ENCODE measurements around the gene SIL1.
"Not testable (repeated sequence)": the region's sequence is repeated elsewhere in the genome, so short reads cannot be mapped to it uniquely, and the experiment has no call there.

SIL1 gene

DNA sequence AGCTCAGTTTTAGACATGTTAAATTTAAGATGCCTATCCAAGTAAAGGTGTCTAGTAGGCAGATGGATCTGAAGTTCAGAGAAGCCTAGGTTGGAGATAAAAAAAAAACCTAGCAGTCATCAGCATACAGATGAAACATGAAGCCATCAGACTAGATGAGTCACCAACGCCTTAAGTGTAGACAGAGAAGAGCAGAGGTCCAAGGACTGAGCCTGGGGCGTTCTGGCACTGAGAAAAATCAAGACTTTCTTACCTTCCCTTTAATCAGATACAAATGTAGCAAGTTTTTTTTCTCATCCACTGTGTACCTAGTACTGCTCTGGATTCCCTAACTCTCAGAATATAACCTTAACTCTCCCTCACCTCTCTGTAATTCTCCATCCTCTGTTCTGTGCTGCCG lies 97.3 kb downstream of the SIL1 start:
- no peak for DNase-seq

GRCh38 chr5:139094154-139095131 lies 103.7 kb downstream of the SIL1 start:
- DNase-seq: no peak

DNA sequence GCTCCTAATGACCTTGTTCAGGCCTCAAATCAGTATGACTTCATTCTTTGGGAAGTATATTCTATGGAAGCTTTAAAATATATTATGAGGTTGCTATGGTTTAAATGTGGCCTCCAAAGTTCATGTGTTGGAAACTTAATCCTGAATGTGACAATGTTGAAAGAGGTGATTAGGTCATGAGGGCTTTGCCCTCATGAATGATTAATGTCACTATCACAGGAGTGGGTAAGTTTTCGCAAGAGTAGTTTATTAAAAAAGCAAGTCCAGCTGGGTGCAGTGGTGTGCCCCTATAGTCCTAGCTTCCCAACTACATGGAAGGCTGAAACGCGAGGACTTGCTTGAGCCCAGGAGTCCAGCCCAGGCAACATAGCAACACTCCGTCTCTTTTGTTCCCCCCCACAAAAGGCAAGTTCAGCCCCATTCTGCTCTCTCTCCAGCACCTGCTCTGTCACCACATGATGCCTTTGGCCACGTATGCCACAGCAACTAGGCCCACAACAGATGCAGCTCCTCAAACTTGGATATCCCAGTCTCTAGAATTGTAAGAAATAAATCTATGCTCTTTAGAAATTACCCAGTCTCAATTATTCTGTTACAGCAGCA lies 105.3 kb downstream of the SIL1 start:
- no peak for DNase-seq

DNA sequence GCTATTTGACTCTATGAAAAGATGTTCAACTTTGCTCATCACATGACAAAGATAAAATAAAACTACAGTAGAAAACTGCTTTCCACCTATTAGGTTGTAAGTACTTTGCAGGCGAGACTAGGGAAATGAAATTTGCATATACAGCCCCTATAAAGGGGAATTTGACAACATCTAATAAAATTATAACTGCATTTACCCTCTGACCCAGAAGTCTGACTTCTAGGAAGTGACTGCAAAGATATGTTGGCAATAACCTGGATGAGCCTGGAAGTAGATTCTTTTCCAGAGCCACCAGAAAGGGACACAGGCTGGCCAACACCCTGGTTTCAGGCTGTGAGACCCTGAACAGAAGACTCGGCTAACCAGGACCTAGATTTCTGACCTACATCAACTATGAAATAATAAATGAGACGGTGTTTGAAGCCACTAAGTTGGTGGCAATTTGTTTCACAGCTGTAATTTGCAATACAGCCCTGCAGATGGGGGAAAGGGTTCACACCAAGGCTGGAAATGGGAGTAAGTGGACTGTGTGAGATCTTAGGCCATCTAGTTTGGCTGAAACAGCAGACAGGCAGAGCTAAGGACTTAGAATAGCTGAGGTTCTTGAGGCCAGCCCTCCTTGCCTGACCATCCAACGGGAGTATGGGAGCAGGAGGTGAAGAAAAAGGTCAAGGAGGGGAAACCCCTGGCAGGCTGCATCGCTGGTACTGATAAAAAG lies 106.6 kb downstream of the SIL1 start:
- DNase-seq: no peak

DNA sequence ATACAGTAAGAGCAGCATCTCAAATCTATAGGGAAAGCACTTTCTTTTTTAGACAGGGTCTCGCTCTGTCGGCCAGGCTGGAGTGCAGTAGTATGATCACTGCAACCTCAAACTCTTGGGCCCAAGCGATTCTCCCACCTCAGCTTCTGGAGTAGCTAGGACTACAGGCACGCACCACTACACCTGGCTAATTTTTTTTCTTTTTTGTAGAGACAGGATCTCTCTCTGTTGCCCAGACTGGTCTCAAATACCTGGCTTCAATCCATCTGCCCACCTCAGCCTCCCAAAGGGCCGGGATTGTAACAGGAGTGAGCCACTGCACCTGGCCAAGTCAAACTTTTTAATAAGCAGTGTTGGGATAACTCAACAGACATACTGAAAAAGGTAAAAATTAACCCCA lies 107.6 kb downstream of the SIL1 start:
- no peak for DNase-seq

DNA sequence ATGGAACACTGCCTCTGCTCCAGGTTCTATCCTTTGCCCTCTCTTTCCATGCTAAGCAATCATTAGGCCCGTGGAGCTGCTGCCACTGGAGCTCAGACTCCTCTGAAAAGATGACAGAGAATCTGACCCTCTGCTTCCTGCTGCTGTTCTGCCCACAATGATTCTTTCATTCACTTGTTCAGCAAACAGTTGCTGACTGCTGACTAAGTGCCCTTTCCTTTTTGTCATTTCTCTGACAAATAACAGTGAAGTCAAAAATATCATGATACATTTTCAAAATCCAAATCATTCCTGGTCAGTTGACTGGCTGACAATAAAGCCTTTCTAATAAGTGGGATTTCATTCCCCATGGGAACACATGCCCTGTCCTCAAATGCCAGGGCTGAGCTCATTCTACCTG lies 110.1 kb downstream of the SIL1 start:
- DNase-seq: no peak

DNA sequence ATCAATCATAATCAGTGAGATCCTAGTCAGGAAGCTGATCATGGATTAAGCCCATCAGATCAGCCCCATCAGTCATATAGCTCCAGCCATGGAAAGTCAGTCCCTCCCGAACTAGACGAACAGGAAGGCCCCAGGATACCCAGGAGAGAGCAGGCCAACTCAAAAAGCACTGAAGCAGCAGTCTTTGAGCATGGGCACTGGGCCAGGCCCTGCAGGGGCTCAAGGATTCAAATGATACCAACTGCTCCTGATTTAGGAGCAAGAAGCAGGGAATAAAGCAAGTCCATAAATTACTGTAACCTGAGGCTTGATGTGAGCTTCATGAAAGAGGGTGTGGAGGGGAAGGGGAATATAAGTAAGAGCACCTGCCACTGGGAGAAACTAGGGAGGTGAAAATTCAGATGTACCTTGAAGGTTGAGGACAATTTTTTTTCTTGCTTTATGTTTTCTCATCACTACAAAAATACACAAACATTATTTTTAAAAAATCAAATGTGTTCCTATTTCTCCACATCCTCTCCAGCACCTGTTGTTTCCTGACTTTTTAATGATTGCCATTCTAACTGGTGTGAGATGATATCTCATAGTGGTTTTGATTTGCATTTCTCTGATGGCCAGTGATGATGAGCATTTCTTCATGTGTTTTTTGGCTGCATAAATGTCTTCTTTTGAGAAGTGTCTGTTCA lies 115.2 kb downstream of the SIL1 start:
- no peak for DNase-seq

DNA sequence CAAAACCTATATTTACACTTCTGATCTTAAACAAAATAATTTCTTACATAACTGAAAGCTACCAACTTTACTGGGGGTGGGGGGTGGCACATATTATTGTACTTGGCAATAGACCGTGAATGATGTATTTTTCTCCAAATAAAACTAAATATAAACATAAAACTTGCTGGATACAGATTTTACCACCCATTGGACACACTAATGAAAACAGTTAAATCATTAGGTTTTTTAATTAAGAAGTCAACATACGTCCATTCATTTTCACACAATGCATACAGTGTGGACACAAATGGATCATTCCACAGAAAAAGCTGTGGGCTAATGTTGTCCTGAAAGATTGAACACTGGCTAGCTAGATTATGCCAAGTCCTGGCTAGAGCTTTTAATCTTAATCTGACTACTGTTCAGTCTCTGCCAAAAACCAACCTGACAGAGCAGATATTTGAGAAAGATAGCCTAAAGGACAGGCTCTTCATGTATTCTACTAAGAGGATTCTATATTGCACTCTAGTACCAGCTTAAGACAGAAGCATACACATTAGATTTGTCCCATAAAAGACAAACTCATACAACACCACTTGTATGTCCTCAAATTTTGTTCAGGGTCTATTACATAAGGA lies 118.1 kb downstream of the SIL1 start:
- no peak for DNase-seq

GRCh38 chr5:139079225-139079990 lies 118.8 kb downstream of the SIL1 start:
- DNase-seq: no peak

DNA sequence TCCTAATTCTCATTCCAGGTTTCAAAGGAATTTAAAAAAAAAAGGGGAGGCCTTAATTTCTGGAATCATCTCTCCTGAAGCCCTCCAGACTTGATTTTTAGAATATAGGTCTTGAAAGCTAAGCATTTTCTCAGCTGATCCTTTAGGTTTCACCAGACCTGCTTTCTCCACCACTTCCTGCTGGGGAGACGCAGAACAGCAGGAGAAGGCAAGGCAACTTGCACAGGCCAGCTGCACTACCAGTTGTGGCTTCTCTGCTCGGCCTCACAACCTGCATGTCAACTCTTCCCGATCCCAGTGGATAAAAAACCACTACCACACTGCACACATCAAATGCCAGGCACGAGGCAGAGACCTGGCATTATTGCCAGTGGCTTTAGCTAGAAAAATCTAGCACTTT lies 119.8 kb downstream of the SIL1 start:
- no peak for DNase-seq

- DNase-seq: no peak
These were observed 120.3 kb downstream of the SIL1 start for GRCh38 chr5:139077899-139078298.

DNA sequence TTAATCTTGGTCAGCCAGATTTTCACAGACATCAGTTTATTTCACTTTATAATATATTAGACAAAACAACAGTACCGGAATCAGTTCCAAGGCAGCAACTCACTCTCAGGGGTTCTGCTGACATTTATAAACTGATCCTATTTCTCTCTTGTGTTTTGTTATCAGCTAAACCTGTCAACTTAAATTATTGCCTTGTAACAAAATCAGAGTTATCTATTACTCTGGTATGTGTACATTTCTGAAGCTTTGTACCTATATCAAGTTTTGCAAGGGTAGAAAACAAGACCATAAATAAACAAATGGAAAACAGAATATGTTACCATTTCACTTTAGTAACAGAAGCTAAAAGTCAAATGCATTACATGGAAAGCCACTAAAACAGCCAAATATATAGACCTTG lies 122.1 kb downstream of the SIL1 start:
- DNase-seq: no peak

DNA sequence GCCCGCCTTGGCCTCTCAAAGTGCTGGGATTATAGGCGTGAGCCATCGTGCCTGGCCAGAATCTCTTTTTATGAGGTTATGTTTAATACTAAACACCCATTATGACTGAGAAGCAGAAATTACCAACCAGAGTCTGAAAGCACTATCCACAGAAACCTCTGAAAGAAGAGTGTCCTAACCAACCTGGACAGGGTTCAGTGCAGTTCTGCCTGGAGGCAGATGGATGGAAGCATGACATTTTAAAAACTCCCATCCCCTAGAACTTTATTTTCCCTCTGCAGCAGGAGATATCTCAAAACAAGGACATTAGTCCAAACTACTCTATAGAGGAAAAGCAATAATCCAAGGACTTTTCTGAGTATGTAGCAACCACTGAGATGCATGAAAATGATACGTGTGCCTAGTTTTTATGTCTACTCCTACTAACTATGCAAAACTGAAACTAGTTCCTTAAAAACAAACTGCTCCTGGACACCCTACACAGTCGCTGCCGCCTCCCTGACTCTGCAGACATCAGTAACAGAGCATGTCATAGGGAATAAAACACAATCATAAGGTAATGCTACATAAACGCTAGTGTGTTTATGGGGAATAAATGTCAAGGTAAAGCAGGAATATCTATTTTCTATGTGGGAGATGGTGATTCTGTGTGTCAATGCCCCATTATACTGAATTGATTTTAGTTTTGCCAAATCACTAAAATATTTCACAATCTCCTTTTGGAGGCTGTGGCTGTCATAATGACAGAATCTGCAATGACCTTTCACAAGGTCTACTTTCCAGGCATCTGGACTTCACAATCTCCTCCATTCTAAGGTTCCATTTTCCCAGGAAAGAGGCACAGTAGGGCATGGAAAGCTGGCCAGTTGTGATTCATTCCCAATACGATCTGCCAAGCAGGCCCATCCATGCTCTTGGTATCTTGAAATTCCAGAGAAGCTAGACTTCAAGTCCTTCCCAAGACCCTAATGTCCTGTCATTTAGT lies 122.8 kb downstream of the SIL1 start:
- DNase-seq: no peak

- DNase-seq: not testable (repeated sequence)
These were observed 124.2 kb downstream of the SIL1 start for GRCh38 chr5:139073956-139074355.

- no peak for DNase-seq
These were observed 129.5 kb downstream of the SIL1 start for GRCh38 chr5:139068494-139069151.

- no peak for DNase-seq
These were observed 130.1 kb downstream of the SIL1 start for GRCh38 chr5:139068060-139068459.

GRCh38 chr5:139065306-139065705 lies 132.9 kb downstream of the SIL1 start:
- DNase-seq: no peak

GRCh38 chr5:139064613-139065012 lies 133.6 kb downstream of the SIL1 start:
- DNase-seq: no peak

- DNase-seq: no peak
These were observed 134.5 kb downstream of the SIL1 start for GRCh38 chr5:139063664-139064054.
